GM19372 (cell line): ENCODE measurements around the gene SUCO.

Experiments
- ATAC-seq: cut with Tn5 transposase; IDR thresholded peaks from one replicate; pipeline ENCODE4 v1.9.1; 2021; ENCODE audit warnings: mild to moderate bottlenecking, low read depth, moderate library complexity; ENCODE audit not compliant: unreplicated experiment

SUCO gene

DNA sequence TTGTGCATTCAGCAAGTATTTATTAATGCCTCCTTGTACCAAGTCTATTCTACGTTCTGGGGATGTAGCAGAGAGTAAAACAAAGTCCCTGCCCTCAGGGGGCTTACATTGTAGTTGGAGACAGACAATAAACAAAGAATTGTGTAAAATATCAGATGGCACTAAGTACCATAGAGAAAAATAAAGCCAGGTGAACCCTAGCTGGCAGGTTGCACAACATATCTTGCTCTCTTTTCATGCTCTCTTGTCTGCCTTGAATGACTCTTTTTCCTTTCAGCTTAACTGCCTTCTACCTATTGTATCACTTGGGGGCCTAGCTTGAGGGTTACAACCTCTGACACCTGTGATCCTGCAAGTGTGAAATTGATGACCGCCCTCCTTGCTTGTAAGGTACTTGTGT, 105.3 kb downstream of the SUCO start:
- ATAC-seq, result no peak

DNA sequence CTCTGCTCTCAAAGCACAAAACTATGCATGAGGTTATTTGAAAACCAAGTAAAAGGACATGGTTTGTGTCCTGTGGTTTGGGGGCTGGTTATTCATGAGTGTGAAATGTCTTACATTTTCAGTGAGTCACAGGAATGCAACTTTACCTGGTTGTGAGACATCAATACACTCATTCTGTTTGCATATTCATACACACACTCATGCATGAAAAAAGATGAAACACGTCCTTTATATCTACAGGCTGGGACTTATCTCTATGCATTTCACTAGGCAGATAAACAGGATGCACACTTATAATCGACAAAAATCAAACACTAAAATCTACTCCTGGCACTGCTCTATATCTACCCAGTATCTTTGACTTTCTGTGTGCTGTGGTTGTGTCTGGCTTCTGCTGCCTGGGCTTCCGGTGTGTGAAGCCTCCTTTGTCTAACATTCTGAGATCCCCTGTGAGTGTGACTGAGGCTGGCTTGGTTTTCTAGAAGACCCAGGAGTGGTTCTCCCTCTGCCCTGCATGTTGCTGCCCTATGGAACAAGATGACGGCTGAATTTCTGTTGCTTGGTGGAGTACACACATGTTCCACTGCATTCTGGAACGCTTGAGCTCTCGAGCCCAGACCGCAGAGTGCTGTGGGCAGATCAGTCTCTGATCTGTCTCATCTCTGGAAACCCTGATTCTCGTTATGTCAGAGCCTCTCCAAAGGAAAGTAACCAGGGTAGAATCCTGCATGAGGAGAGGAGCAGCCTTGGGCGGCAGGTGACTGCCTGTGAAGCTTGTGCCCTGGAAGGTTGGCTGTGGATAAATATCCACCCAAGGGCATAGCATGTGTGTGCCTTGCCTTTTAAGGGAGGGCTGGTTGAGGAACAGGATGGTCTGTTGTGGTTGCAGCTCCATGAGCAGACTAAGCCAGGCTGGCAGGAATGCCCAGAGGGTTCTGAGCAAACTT, 106.2 kb downstream of the SUCO start:
- ATAC-seq, result no peak

DNA sequence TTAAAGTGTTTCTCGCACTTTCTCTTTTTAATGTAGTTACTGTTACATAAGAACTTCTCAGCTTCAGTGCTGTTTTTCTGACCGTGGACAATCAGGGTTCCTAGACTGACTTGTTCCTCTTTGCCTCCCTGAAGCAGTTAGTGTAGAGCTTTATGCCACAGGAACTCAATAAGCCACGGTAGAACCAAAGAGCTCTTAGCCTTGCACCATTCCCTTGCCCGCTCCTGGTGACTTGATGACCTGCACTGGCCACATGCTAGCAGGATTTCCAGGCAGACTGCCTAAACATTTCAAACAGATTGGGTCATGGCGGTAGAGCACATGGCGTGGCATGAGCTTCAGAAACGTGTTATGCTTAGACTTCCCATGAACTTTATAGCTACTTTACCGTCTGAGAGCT, 107.2 kb downstream of the SUCO start:
- ATAC-seq, result no peak

DNA sequence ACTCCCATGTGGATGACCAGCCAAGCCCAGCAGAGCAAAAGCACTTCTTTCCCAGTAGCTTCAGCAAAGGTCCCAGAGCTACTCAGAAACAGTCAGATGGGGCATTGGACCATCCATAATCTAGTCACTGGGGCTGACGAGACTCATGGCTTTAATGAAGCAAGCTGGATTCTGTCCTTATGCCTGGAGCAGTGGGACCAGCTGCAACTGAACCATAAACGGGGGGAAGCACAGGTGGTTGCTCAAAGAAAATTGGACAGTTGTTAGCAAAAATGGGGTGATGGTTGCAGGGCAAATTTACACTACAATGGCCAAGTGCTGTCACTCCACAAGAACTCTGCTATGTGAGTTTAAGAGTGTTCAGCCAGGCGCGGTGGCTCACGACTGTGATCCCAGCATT, 108.5 kb downstream of the SUCO start:
- ATAC-seq, result no peak

DNA sequence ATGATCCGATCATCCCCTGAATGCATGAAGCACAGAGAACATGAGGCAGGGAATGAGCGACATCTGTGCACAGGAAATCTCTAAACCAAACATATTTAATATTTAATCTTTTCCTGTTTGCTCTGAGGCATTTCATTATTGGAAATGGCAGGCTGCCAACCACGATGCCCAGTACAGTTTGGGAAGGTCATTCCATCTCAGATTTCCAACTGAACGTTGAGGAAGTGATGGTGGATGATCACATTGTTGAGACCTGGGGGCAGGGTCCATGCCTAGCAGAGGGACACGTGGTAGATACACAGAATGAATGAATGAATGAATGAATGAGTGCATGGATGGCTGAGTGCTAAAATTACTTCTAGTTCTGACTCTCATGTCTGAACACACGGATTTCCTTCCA, 110.0 kb downstream of the SUCO start:
- no peak for ATAC-seq

DNA sequence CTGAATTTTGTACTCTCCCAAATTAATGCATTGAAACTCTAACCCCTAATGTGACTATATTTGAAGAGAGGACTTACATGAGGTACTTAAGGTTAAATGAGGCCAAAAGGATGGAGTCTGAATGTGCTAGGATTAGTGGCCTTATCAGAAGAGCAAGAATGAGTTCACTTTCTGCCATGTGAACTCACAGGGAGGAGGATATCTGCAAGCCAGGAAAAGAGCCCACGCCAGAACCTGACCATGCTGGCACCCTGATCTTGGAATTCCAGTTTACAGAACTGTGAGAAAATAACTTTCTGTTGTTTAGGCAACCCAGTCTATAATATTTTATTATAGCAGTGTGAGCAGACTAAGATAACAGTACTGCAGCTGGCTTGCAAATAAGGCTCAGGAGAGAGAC, 113.7 kb downstream of the SUCO start:
- no peak for ATAC-seq

DNA sequence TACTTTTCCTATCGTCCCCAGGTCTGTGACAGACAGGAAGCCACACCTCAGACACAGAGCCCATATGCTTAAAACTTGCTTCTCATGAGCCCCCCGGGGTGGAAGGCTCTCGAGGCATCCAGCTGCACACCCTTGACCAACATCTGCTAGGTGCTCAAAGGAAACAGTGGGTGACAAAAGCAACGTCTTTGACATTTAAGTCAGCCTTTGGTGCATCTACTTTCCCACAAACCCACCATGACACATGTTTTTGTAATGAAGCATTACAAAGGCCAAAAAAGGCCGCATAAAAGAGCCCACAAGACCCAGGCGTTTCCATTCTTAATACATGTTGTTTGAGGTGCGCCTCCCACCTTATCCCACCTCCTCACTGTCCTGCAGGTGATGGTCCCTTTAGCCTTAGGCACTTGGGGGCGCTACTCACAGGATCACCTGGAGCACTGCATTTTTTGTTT, 114.2 kb downstream of the SUCO start:
- ATAC-seq, result no peak

DNA sequence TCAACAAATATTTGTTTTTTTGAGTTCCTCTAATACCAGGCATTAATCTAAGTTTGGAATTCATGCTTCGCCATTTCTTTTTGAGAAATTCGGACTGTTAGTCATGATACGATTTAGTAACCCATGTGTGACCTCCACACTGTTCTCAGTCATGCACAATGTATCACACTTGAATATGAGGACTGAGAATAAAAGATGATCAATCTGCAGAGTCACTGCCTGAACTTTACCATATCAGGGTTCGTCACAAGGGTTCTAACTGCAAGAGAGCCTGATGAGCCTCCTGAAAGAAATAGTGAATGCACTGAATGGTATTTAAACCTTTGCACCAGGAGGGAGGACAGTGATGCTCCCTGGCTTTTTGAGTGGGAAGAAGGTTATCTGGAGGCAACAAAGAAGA, 115.0 kb downstream of the SUCO start:
- ATAC-seq, result no peak

DNA sequence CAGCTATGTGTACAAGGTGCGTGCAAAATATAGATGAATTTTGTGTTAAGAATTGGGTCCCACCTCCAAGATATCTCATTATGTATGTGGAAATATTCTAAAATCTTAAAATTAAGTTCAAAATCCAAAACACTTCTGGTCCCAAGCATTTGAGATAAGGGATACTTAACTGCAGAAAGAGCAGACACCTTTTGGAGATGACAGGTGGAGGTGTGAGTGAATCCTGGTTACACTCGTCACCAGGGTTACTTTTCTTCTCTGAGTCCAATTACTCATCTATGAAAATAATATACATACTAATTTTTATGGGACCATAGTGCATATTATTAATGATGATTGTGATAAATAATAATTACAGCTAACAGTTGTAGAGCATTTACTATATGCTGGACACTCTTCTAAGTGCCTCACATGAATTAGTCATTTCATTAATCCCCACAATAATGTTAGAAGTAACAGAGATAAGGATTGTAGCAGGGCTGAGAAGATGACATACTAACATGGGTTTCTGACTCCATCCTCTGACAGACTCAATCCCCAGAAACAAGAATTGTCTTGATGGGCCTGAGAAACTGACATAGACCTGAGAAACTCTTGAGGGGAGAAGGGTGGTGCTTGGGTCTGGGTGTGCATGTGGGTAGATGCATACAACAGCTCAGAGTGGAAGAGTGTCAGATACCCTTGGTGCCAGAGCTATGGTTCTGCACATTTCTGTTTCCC, 117.7 kb downstream of the SUCO start:
- ATAC-seq, result no peak

DNA sequence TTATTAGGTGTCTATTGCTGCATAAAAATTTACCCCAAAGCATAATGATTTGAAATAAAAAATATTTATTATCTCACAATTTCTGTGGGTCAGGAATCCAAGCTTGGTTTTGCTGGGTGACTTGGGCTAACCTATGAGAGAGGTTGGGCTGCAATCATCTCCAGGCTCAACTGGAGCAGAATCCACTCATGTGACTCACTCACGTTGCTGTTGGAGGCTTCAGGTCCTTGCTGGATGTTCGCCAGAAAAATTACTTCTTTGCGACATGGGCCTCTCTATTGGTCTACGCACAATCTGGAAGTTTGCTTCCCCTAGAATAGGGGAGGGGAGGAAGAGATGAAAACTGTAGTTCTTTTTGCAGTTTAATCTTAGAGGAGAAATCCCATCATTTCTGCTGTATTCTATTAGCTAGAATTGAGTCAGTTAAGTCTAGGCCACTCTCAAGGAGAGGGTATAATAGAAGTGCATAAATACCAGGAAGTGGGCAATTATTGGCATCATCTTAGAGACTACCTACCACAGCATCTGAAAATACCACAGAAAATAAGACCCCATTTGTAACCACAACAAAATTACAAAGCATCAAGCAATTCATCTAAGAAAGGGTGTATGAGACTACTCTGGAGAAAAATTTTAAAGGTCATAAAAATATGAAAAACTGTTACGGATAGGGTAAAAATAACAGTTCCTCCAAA, 120.2 kb downstream of the SUCO start:
- ATAC-seq, result no peak

DNA sequence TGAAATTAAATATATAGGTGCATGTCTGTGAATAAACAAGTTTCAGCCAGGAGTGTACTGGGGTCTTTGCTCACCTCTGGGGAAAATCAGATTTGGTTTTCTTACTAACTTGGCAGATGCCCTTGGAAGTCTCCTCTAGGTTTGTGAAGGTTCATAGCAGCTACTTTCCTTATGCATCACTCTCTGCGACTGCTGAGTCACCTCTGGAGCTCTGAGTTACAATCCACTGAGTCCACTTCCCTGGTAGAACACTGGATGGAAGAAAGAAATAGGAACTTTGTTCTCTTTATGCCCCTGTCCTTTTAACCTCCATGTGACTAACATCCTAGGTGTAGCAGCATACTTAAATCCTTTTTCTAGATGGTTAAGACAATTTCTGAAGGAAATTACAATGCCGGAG, 121.6 kb downstream of the SUCO start:
- no peak for ATAC-seq

DNA sequence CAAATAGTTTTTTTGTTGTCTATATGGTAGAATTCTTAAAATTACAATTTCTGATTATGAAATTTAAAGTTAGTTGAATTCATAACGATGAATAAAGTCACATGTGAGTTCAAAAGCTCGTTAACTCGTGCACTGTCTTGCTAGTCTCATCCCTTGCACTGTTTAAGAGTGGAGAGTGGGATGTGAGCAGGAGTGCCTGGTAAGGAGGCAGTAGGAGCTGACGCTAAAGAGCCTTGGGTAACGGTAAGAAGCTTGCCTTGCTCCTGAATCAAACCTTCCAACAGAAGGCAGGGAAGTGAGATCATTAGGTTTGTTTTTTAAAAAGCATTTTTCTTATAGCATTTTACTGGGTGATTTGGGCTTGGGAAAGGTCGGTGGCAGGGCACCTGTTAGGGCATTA, 123.6 kb downstream of the SUCO start:
- ATAC-seq, result no peak

DNA sequence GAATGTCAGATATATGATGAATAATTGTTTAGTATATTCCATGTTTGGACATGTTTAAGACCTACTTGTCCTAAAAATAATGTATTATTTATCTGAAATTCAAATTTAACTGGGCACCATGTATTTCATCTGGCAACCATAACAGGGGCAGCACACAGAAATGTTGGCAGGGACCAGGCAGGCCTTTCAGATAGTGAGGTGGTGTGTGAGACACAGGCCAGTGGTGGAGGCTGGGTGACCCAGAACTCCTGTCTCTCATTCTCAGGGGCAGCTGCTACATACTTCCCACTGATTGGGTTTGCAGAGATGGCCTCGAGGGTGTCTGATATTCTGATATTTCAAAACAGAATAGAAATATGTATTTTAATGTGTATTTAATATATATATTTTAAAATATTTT, 124.6 kb downstream of the SUCO start:
- no peak for ATAC-seq

DNA sequence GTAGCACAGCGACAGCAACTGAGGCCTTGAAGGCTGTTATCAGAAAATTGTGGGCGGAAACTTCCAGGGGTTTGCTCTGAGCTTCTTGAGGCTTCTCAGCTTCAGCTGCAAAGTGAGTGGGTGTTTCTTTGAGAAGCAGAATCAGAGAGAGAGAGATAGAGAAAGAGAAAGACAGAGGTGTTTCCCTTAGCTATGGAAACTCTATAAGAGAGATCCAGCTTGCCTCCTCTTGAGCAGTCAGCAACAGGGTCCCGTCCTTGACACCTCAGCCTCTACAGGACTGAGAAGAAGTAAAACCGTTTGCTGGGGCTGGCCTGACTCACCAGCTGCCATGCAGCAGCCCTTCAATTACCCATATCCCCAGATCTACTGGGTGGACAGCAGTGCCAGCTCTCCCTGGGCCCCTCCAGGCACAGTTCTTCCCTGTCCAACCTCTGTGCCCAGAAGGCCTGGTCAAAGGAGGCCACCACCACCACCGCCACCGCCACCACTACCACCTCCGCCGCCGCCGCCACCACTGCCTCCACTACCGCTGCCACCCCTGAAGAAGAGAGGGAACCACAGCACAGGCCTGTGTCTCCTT, 126.0 kb downstream of the SUCO start, which contains the start of gene FASLG:
Gene FASLG, plus strand, starts transcription at position 233 of the 583 bp plus-strand sequence. Its CDS starts 99 bp downstream, at position 332.
- ATAC-seq, result no peak

DNA sequence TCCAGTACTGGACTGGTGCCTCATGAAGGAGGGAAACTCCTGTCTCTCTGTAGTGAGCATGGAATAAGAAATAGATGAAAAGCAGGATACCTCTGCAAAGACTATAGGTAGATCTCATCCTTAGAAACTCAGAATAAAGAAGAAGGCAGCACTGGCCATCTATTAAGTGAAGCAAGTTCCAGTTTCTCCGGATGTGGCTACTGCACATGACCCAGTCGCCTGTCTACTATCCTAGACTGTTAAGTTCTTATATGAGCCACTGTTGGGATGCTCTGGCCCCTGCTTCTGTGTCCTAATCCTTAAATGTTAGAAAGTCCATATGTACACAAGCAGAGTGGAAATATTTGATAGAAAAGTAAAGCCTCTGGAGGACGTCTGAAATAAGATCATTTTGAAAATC, 128.2 kb downstream of the SUCO start:
- no peak for ATAC-seq
